ENCODE measurements around the gene SCLT1. TPM values are rescaled to one million over a fixed set of nuclear protein-coding genes. Genes with fewer than 3 reads are reported as not detected.

SCLT1 gene
- total RNA-seq, 1 experiment from 2014 or later = 11.3 TPM

DNA sequence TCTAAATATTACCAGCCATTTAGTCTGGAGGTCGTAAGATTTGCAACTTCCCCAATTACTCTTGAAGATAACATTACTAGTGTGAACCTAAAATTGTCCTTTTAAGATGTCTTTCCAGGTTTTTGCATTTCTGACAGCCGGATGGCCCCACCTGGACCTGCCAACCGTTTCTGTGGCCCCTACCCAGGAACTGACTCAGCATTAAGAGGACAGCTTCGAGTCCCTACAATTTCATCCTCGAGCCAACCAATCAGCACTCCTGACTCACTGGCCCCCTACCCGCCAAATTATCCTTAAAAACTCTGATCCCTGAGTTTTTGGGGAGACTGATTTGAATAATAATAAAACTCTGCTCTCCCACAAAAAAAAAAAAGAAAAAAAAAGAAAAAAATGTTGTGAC lies 112.0 kb downstream of the SCLT1 start:
- no peak overlapping the region for H3K4me3 Mint-ChIP-seq
- WGBS (ENCODE audit: extremely low coverage, insufficient read length, low lambda C conversion rate) = no CpG with 5 or more reads among the region's 6 CpGs
- H3T11ph ChIP-seq (ENCODE audit: low read length) = no peak overlapping the region

More for the DNA sequence above, 112.0 kb downstream of the SCLT1 start:
- H4K91ac ChIP-seq (ENCODE audit: insufficient read length, low read depth, low read length) = no peak overlapping the region
- no peak overlapping the region for H2BK5ac ChIP-seq (ENCODE audit: insufficient read length, low read length)
- H2AFZ ChIP-seq (ENCODE audit: low read length) = no peak overlapping the region
- DNase-seq = no peak
- H3K27ac ChIP-seq (ENCODE audit: insufficient read length, low read depth, low read length) = no peak overlapping the region
- no peaks in the 10 kb centered on the region for H4K20me1 ChIP-seq (ENCODE audit: control insufficient read depth, insufficient read depth, insufficient read length)
- no peak overlapping the region for H4K8ac ChIP-seq (replicated peaks; ENCODE audit: insufficient read length, low read depth, low read length)
- no peak overlapping the region for H2BK15ac ChIP-seq (ENCODE audit: low read depth, low read length)
- no peak overlapping the region for H3K18ac ChIP-seq (ENCODE audit: insufficient read length, low read depth, low read length)
- no peak overlapping the region for H2BK12ac ChIP-seq (ENCODE audit: insufficient read length, low read depth, low read length)
- no peak overlapping the region for H3K9ac ChIP-seq (ENCODE audit: extremely low read depth, insufficient read length, low read length)
- H3K79me2 ChIP-seq (ENCODE audit: insufficient read depth, low read length) = no peaks in the 10 kb centered on the region
- no peak overlapping the region for H2BK120ac ChIP-seq (ENCODE audit: low read depth, low read length, poor library complexity, severe bottlenecking)
- no peak overlapping the region for H2BK20ac ChIP-seq (ENCODE audit: low read depth, low read length, poor library complexity, severe bottlenecking)
- no peaks in the 10 kb centered on the region for H3K9me3 ChIP-seq (ENCODE audit: control insufficient read depth, low read depth, low read length)
- no peak overlapping the region for H3K56ac ChIP-seq (ENCODE audit: insufficient read length, low read depth, low read length)
- H3K9me3 Mint-ChIP-seq = no peaks in the 10 kb centered on the region
- H3K4me2 ChIP-seq (ENCODE audit: insufficient read depth, insufficient read length, low read length) = no peak overlapping the region
- no peak overlapping the region for H3K23ac ChIP-seq (ENCODE audit: insufficient read length, low read depth, low read length)
- H3K79me1 ChIP-seq (ENCODE audit: insufficient read depth, low read depth, low read length, poor library complexity, severe bottlenecking) = no peaks in the 10 kb centered on the region
- no peak for TF ChIP-seq CTCF (conservative IDR thresholded peaks at IDR 0.05)
- H3K4ac ChIP-seq (ENCODE audit: low read depth, low read length) = no peak overlapping the region
- H3K36me3 Mint-ChIP-seq (ENCODE audit: insufficient read depth in 1 of 3, low read depth in 3 of 3) = no peaks in the 10 kb centered on the region
- no peaks in the 10 kb centered on the region for H3K27me3 ChIP-seq (ENCODE audit: insufficient read depth, low read length)
- H4K5ac ChIP-seq (ENCODE audit: insufficient read length, low read depth, low read length) = no peak overlapping the region
- H3K27me3 Mint-ChIP-seq (ENCODE audit: low read depth) = no peaks in the 10 kb centered on the region
- H3K23me2 ChIP-seq (ENCODE audit: insufficient read length, low read depth, low read length, poor library complexity, severe bottlenecking) = no peaks in the 10 kb centered on the region
- no peak overlapping the region for H3K14ac ChIP-seq (ENCODE audit: insufficient read depth, low read length)
- no peaks in the 10 kb centered on the region for H3K4me1 ChIP-seq (ENCODE audit: insufficient read depth, low read length)
- peaks cover 0 to 2% of the 10 kb centered on the region in 2 experiments; a peak in 1 of 4 replicates for H3K4me1 Mint-ChIP-seq
- peak overlapping the region in 1 of 3 experiments; percentile 31; a peak in 1 of 7 replicates for H3K27ac Mint-ChIP-seq
- H2AK5ac ChIP-seq (ENCODE audit: insufficient read length, low read length) = no peak overlapping the region
